Activated naive CD8-positive, alpha-beta T cell treated with anti-CD3 and anti-CD28 coated beads, Interleukin-2, amount 10 ng/mL, durations not matched to agents 7 days and 5 days (primary cell): ENCODE results near the gene TRIM28. TPM values are rescaled to one million over a fixed set of nuclear protein-coding genes. Genes with fewer than 3 reads are reported as not detected.

Experiments
- ATAC-seq: fragments of 150-1000 bp; cut with Tn5 transposase; one replicate; pipeline ENCODE4 v1.10.0; 2021; ENCODE audit warnings: low read depth, moderate library complexity
- POLR2A ChIA-PET: fragments of 350-600 bp; sonication (Branson Sonifier 250); formaldehyde crosslinking; loops from one replicate; lab custom pipeline; 2021; ENCODE audit warnings: antibody characterized with exemption; lab: Charles Lee
- DNase-seq: peaks from one replicate; pipeline ENCODE4 v3.0.0; 2021
- H3K27ac Mint-ChIP-seq: one replicate; pipeline ENCODE4 v1.8.0; 2022; ENCODE audit warnings: mild to moderate bottlenecking, mixed read lengths
- H3K27me3 Mint-ChIP-seq: one replicate; pipeline ENCODE4 v1.8.0; 2022; ENCODE audit warnings: mild to moderate bottlenecking, moderate library complexity, mixed read lengths
- H3K36me3 Mint-ChIP-seq: one replicate; pipeline ENCODE4 v1.8.0; 2021; ENCODE audit warnings: mild to moderate bottlenecking, mixed read lengths
- H3K4me1 Mint-ChIP-seq: one replicate; pipeline ENCODE4 v1.8.0; 2021; ENCODE audit warnings: mixed read lengths
- H3K4me3 Mint-ChIP-seq: one replicate; pipeline ENCODE4 v1.8.0; 2022; ENCODE audit warnings: mild to moderate bottlenecking, moderate library complexity, mixed read lengths
- H3K9me3 Mint-ChIP-seq: one replicate; pipeline ENCODE4 v1.8.0; 2021; ENCODE audit warnings: mixed read lengths
- microRNA-seq: library from miRNA; unstranded; fragments of <30 nt; microRNA quantifications from one replicate; pipeline ENCODE4 v1.2.0, GENCODE V29; 2022
- total RNA-seq, 2 experiments: library from RNA; stranded (reverse); gene quantifications; one replicate each; pipeline ENCODE4 v1.2.3, GENCODE V29; 2021

The TRIM28 gene
- total RNA-seq, 2 experiments from 2014 or later = 409 to 412 TPM

- Mint-ChIP-seq H3K4me1 (peaks cover 4% of the 10 kb centered on the region), H3K9me3 (no peaks in the 10 kb centered on the region), H3K36me3 (peaks cover 8% of the 10 kb centered on the region), H3K27ac (no peak overlapping the region), H3K4me3 (no peak overlapping the region), H3K27me3 (no peaks in the 10 kb centered on the region)
- ATAC-seq (no peak), DNase-seq (no peak)
- POLR2A ChIA-PET = no interaction called here
Observed at GRCh38 chr19:58586133-58586765, 42.4 kb downstream of the TRIM28 start.

Small RNA genes within 50 kb of the gene (microRNA-seq; reads per million reads assigned to microRNA genes)
- gene MIR6807 = not detected

Other genes with a start within 250 kb of the TRIM28 start
- 10 to 100 TPM; 74.5 to 76.3 TPM for gene ERVK3-1, start 238.7 kb upstream of the TRIM28 start, total RNA-seq
- gene ZSCAN22, start 217.1 kb upstream of the TRIM28 start, total RNA-seq = 1 to 10 TPM; 6.3 TPM
- 10 to 100 TPM; 21.0 to 22.8 TPM for gene A1BG, start 190.6 kb upstream of the TRIM28 start, total RNA-seq
- 1 to 10 TPM; 1.7 to 2.1 TPM for gene ZNF497, start 181.3 kb upstream of the TRIM28 start, total RNA-seq
- gene ZNF837, start 163.0 kb upstream of the TRIM28 start, total RNA-seq = 1 to 10 TPM; 2.9 to 3.5 TPM
- gene RPS5, start 156.8 kb upstream of the TRIM28 start, total RNA-seq = 1,000 to 10,000 TPM; 1,038 to 1,039 TPM
- under 1 TPM; 0.83 to 0.94 TPM for gene RNF225, start 148.4 kb upstream of the TRIM28 start, total RNA-seq
- gene ZNF584, start 135.4 kb upstream of the TRIM28 start, total RNA-seq = 10 to 100 TPM in 1 of 2 experiments, 1 to 10 TPM in 1; 8.6 to 10.6 TPM
- 1 to 10 TPM; 7.3 to 7.4 TPM for gene ZNF132, start 103.9 kb upstream of the TRIM28 start, total RNA-seq
- gene ZNF324B, start 92.4 kb upstream of the TRIM28 start, total RNA-seq = 10 to 100 TPM; 11.6 to 13.9 TPM
- 10 to 100 TPM; 18.0 to 18.5 TPM for gene ZNF324, start 77.0 kb upstream of the TRIM28 start, total RNA-seq
- gene ZNF446, start 67.7 kb upstream of the TRIM28 start, total RNA-seq = 10 to 100 TPM; 10.9 TPM
- gene SLC27A5, start 32.1 kb upstream of the TRIM28 start, total RNA-seq = 10 to 100 TPM; 13.7 to 15.4 TPM
- gene ZBTB45, start 24.3 kb upstream of the TRIM28 start, total RNA-seq = 10 to 100 TPM; 18.9 to 19.5 TPM
- gene CHMP2A, start 11.0 kb downstream of the TRIM28 start, total RNA-seq = 100 to 1,000 TPM in 1 of 2 experiments, 10 to 100 TPM in 1; 99.0 to 111 TPM
- 10 to 100 TPM; 79.5 to 81.2 TPM for gene UBE2M, start 14.5 kb downstream of the TRIM28 start, total RNA-seq
- 10 to 100 TPM; 31.3 to 31.7 TPM for gene MZF1, start 29.3 kb downstream of the TRIM28 start, total RNA-seq